ENCODE results near the gene IQCE.

Gene IQCE, protein sequence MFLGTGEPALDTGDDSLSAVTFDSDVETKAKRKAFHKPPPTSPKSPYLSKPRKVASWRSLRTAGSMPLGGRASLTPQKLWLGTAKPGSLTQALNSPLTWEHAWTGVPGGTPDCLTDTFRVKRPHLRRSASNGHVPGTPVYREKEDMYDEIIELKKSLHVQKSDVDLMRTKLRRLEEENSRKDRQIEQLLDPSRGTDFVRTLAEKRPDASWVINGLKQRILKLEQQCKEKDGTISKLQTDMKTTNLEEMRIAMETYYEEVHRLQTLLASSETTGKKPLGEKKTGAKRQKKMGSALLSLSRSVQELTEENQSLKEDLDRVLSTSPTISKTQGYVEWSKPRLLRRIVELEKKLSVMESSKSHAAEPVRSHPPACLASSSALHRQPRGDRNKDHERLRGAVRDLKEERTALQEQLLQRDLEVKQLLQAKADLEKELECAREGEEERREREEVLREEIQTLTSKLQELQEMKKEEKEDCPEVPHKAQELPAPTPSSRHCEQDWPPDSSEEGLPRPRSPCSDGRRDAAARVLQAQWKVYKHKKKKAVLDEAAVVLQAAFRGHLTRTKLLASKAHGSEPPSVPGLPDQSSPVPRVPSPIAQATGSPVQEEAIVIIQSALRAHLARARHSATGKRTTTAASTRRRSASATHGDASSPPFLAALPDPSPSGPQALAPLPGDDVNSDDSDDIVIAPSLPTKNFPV

DNA sequence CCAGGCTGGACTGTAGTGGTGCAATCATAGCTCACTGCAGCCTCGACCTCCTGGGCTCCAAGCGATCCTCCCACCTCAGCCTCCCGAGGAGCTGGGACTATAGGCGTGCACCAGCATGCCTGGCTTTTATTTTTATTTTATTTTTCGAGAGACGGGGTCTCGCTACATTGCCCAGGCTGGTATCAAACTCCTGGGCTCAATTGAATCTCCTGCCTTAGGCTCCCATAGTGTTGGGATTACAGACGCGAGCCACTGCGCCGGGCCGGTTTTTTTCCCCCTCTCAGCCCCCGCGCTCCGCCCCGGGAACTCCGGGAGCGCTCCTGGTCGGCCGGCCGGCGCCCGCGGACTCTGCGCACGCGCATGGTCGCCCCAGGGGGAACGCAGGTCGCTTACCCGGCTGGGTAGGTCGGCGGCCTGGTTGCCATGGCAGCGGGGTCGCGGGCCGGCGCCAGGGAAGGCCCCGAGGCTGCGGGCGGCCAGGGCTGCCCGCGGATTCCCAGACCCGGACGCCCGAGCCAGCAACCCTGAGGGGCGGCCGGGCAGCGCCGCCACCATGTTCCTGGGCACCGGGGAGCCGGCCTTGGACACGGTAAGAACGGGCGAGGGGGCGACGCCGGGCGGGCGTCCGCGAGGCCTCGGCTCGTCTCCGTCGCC, at the start of gene IQCE:
TSS of gene IQCE (plus strand) at position 351 of the 654 bp plus-strand sequence. CDS start at position 554, 203 bp downstream.
- H3K4me3 ChIP-seq (ENCODE audit: low read length): peak within 1 kb of the TSS; percentile 87
- no peak for TF ChIP-seq ZNF274 (IDR thresholded peaks at IDR 0.05; ENCODE audit: low read depth, low read length)

DNA sequence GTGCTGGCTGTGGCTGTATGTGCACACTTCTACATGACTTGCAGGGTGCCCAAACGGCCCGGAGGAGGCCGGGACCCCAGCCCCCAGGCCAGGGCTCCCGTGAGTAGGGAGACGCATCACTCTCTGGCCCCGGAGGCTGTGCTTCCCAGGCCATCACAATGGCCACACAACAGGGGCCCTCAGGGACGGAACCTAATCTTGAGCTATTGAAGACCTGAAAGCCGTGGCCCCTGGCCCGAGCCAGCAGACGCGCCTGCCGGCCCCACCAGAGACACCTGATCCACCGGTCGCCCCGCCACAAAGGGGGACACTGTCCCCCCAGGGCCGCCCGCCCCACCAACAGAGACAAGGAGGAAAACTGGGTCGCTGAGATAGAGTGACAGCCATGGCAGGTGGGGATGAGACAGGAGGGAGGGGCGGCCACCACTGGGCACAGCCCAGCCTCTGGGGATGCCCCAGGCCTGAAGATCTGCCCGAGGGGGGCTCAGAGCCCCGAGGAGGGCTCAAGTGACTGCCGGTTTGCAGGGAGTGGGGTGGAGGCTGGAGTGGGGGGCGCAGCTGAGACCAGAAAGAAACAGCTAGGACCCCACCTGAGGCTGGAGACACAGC, 49.4 kb upstream of the IQCE start:
- TF ChIP-seq ZNF274 (IDR thresholded peaks at IDR 0.05; ENCODE audit: low read depth, low read length): no peak
- H3K4me3 ChIP-seq (ENCODE audit: low read length): no peak overlapping the region

DNA sequence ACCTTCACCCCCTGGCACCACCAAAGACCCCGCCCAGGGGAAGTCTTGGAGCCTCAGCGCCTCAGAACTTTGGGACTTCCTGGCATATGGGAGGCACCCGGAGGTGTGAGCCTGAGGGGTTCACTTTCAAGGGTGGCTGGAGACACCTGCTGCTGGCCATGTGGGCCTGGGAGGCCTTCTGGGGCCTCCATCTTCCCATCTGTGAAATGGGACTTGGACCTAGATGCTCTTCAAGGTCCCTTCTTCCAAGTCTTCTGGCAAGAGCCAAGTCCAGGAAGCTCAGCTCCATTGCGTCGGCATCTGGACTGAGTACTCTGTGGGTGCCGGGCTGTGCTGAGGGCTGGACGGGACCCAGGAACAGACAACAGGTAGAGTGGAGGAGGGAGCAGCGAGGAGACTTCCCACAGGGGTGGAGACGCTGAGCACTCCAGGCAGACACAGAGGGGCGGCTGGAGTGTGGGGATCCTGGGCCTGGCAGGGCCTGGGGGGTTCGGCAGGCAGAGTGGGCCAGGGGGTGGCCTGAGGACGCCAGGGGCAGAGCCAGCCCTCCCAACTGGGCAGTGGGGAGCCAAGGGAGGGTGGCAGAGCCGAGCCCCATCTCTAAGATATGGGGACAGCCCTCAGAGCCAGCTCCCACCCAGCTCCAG, 48.5 kb upstream of the IQCE start:
- no peak for TF ChIP-seq ZNF274 (IDR thresholded peaks at IDR 0.05; ENCODE audit: low read depth, low read length)
- no peak overlapping the region for H3K4me3 ChIP-seq (ENCODE audit: low read length)

DNA sequence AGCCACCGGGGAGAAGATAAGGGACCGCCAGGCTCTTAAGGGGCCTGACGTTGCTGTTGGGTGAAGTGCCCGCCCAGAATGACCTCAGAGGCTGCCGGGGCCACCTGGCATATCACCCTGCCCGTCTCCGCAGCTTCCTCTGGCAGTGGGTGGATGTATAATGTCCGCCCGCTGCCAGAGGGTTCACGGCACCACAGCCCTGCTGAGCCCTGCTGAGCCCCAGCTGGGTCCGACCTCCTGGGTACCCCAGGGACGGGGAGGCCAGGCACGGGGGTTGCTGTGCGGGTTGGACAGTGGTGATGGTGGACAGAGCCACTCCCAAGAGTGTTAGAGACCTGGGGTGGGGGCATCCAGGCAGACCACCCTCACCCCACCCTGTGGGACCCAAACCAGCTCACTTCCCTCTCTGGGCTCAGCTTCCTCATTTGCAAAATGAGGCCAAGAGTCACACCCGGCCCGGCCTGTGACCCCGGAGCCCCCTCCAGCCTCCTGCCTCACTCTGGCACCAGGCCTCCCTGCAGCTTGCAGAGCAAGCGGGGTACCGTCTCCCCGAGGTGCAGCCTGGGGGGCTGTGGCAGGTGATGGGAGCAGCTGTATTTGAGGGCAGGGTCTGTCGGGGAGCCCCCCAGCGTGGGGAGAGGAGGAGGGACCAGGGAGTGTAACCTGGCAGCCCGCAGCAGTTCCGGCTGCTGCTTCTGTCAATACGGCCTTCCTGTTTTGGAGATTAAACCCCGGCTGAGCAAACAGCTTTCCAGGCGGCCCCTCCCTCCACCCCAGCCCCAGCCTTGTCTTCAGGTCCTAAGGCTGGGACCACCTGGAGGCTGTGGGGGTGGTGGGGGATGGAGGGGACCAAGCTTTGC, 47.6 kb upstream of the IQCE start:
- TF ChIP-seq ZNF274 (IDR thresholded peaks at IDR 0.05; ENCODE audit: low read depth, low read length): no peak
- H3K4me3 ChIP-seq (ENCODE audit: low read length): no peak overlapping the region; the same call in 1 of the 2 replicates

DNA sequence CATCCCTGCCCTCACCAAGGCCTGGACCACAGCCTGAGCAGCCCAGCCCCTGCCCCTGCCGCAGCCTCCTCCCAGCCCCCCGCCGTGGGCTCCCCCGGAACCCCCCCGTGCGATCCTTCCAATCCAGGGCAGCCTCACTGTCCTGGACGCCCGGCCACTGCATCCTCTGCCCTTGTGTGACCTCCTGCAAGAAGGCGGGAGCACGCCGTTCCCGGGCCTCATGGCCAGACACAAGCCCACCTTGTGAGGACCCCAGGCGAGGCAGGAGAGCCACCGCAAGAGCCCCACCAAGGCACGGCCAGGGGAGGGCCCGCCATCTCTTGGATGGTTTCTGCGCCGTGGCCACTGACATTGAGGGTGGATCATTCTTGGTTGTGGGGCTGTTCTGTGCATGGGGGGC, 47.0 kb upstream of the IQCE start:
- no peak for TF ChIP-seq ZNF274 (IDR thresholded peaks at IDR 0.05; ENCODE audit: low read depth, low read length)
- H3K4me3 ChIP-seq (ENCODE audit: low read length): no peak overlapping the region

DNA sequence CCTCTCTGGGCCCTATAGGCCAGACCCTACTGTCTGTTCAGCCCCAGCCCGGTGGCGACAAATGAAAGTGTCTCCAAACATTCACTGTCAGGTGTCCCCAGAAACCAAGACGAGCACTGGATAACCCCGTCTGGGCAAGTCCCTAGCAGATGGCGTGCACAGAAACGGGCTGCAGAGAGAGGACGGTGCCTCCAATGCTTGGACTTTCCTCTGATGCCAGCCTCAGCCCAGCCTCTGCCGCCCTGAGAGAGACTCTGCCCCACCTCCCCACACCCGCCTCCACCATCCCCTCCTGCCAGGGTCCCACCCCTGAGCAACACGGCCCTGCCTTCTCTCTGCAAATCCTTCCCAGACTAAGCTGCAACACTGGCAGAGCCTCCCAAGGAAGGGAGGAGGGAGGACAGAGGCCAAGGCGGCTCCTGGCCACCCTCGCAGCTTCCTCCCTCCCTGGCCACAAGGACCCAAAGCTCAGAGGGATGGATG, 46.6 kb upstream of the IQCE start:
- H3K4me3 ChIP-seq (ENCODE audit: low read length): no peak overlapping the region
- no peak for TF ChIP-seq ZNF274 (IDR thresholded peaks at IDR 0.05; ENCODE audit: low read depth, low read length)

DNA sequence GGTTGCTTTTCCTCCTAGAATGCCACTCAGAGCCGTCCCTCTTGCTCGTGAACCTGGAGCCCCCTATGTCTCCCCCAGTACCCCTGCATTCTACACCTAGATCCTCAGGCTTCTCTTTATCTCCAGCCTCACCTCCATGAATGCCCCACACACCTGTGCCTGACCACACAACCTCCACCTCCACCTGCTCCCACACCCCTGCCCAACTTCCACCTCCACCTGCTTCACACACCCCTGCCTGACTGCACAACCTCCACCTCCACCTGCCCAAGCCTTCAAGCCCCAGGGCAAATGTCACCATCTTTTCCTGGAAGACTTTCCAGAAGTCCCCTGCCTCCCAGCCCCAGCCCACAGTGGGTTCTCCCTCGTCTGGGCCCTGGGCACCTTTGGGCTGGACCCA, 46.1 kb upstream of the IQCE start:
- no peak overlapping the region for H3K4me3 ChIP-seq (ENCODE audit: low read length)
- no peak for TF ChIP-seq ZNF274 (IDR thresholded peaks at IDR 0.05; ENCODE audit: low read depth, low read length)

DNA sequence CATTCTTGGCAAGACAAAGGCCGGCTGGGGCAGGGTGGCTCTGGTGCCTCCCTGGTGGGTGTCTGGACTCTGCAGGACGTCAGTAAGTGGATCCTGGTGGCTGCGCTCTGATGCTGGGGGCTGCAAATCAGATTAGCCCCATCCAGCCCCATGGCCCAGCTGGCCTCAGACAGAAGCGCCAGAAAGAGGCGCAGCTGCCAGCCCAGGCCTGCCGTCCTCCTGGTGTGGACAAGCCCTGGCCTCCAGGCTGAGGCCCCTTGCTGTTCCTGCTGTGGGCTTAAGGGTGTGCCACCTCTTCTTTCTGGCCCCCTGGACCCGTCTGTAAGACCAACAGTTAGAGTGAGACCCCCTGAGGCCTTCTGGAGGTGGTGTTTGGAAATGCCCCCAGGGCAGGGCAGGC, 45.1 kb upstream of the IQCE start:
- TF ChIP-seq ZNF274 (IDR thresholded peaks at IDR 0.05; ENCODE audit: low read depth, low read length): no peak
- H3K4me3 ChIP-seq (ENCODE audit: low read length): no peak overlapping the region

DNA sequence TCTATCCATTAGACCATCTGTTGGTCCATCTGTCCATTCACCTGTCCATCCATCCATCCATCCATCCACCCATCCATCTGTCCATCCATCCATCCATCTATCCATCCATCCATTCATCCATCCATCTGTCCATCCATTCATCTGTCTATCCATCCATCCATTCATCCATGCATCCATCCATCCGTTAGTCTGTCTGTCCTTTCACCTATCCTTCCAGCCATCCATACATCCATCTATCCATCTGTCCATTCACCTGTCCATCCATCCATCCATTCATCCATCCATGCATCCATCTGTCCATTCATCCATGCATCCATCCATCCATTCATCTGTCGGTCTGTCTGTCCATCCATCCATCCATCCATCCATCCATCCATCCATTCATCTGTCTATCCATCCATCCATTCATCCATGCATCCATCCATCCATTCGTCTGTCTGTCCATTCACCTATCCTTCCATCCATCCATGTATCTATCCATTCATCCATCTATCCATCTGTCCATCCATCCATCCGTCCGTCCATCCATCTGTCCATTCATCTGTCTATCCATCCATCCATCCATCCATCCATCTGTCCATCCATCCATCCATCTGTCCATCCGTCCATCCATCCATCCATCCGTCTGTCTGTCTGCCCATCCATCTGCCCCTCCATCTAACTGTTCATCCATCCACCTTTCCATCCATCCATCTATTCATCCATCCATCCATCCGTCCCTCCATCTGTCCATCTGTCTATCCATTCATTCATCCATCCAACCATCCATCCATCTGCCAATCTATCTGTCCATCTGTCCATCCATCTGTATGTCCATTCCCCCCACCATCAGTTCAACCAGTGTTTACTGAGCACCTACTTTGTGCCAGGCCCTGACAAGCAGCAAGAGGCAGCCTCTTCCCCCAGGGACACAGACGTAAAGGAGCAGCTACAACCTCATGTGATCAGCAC, 44.0 kb upstream of the IQCE start:
- no peak overlapping the region for H3K4me3 ChIP-seq (ENCODE audit: low read length)
- TF ChIP-seq ZNF274 (IDR thresholded peaks at IDR 0.05; ENCODE audit: low read depth, low read length): no peak

DNA sequence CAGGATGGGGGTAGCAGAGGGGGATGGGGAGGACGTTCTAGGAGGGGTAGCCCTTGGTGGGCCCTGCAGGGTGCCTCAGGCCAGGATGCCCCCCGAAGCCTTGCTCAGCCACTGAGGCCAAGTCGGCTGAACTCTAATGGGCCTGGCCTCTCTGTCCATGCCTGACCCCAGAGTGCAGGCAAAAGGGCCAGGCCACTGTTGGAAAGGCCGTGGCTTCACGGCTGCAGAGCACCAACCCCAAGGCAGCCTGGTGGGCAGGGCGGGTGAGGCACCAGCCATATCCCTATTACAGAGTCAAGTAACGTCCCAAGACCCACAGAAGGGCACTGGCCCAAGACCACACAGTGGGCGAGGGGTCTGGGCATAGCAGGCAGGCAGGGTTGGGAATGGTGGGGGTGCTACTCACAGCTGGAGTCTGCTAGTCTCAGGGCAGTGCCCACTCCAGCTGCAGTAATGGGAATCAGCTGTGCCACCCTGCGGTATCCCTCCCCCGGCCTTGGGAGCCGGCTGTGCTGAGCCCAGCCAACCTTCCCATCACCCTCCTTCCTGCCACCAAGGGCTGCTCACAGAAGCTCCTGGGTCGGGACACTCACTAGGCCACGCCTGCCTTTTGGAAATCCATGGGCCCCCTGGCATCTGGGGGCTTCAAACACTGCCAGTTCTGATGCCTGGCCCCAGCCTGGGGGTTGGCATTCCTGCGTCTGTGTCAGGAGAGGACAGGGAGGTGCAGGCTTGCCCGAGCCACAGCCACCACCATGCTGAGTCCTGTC, 43.2 kb upstream of the IQCE start:
- TF ChIP-seq ZNF274 (IDR thresholded peaks at IDR 0.05; ENCODE audit: low read depth, low read length): no peak
- H3K4me3 ChIP-seq (ENCODE audit: low read length): no peak overlapping the region

DNA sequence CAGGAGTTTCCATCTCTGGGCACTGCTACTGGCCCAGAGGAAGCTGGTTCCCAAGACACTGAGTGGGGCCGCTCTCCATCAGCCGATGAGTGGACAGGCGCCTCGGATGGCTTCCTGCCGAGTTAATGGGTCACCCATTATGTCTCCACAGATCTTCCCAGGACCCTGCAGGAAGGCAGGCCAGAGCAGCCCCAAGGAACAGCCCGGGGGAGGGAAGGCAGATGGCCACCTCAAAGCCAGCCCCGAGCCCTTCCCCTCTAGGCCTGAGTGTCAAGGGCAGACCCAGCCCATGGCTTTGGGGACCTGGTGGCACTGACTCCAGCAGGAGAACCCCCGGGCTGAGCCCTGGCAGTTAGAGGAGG, 42.6 kb upstream of the IQCE start:
- no peak for TF ChIP-seq ZNF274 (IDR thresholded peaks at IDR 0.05; ENCODE audit: low read depth, low read length)
- no peak overlapping the region for H3K4me3 ChIP-seq (ENCODE audit: low read length)

Data from GM08714 (cell line).